ENCODE results near the gene KRTAP12-1.

KRTAP12-1 gene

GRCh38 chr21:44632067-44632466 is 49.9 kb downstream of the KRTAP12-1 start:
- DNase-seq (ENCODE audit: extremely low read depth, low read depth) = no peak
- no peak for TF ChIP-seq CTCF (IDR thresholded peaks at IDR 0.05; ENCODE audit: low read depth, low read length)

All from AG09319 (cell line).